ENCODE measurements around the gene BLM. TPM values are rescaled to one million over a fixed set of nuclear protein-coding genes. Genes with fewer than 3 reads are reported as not detected.
"Not testable (repeated sequence)": the region's sequence is repeated elsewhere in the genome, so short reads cannot be mapped to it uniquely, and the experiment has no call there.

BLM gene
- total RNA-seq, 1 donor from 2014 or later, result 44.8 TPM

- no peaks in the 10 kb centered on the region for H3K9me3 Mint-ChIP-seq
- peaks cover 10% of the 10 kb centered on the region for H3K4me1 Mint-ChIP-seq
- H3K27me3 Mint-ChIP-seq (ENCODE audit: low read depth), result no peaks in the 10 kb centered on the region
- no peak for DNase-seq (ENCODE audit: low read depth, low spot score)
- no peaks in the 10 kb centered on the region for H3K36me3 Mint-ChIP-seq (ENCODE audit: low read depth)
- no peak for TF ChIP-seq CTCF (conservative IDR thresholded peaks at IDR 0.05)
- H3K4me3 Mint-ChIP-seq, result no peak overlapping the region
- H3K27ac Mint-ChIP-seq (ENCODE audit: unreplicated experiment), result no peak overlapping the region
These were observed 123.8 kb downstream of the BLM start for GRCh38 chr15:90840954-90841353.

GRCh38 chr15:90844696-90845095 is 127.5 kb downstream of the BLM start:
- TF ChIP-seq CTCF (conservative IDR thresholded peaks at IDR 0.05), result no peak
- H3K9me3 Mint-ChIP-seq, result no peaks in the 10 kb centered on the region
- H3K4me1 Mint-ChIP-seq, result peaks cover 9% of the 10 kb centered on the region
- DNase-seq (ENCODE audit: low read depth, low spot score), result no peak
- H3K27me3 Mint-ChIP-seq (ENCODE audit: low read depth), result no peaks in the 10 kb centered on the region
- H3K36me3 Mint-ChIP-seq (ENCODE audit: low read depth), result no peaks in the 10 kb centered on the region
- H3K27ac Mint-ChIP-seq (ENCODE audit: unreplicated experiment), result no peak overlapping the region
- H3K4me3 Mint-ChIP-seq, result no peak overlapping the region

- H3K9me3 Mint-ChIP-seq, result no peaks in the 10 kb centered on the region
- H3K4me3 Mint-ChIP-seq, result no peak overlapping the region
- DNase-seq (ENCODE audit: low read depth, low spot score), result no peak
- TF ChIP-seq CTCF (conservative IDR thresholded peaks at IDR 0.05), result no peak
- H3K27me3 Mint-ChIP-seq (ENCODE audit: low read depth), result no peaks in the 10 kb centered on the region
- H3K36me3 Mint-ChIP-seq (ENCODE audit: low read depth), result no peaks in the 10 kb centered on the region
- H3K4me1 Mint-ChIP-seq, result peaks cover 5% of the 10 kb centered on the region
- H3K27ac Mint-ChIP-seq (ENCODE audit: unreplicated experiment), result no peak overlapping the region
These were observed 128.2 kb downstream of the BLM start for GRCh38 chr15:90845201-90845949.

GRCh38 chr15:90849424-90849823 is 132.3 kb downstream of the BLM start:
- not testable (repeated sequence) for H3K4me3 Mint-ChIP-seq

GRCh38 chr15:90851114-90851513 is 134.0 kb downstream of the BLM start:
- TF ChIP-seq CTCF (conservative IDR thresholded peaks at IDR 0.05), result no peak

More at GRCh38 chr15:90849424-90849823, 132.3 kb downstream of the BLM start:
- not testable (repeated sequence) for H3K4me1 Mint-ChIP-seq; DNase-seq (ENCODE audit: low read depth, low spot score); H3K36me3 Mint-ChIP-seq (ENCODE audit: low read depth); H3K27me3 Mint-ChIP-seq (ENCODE audit: low read depth); H3K9me3 Mint-ChIP-seq; H3K27ac Mint-ChIP-seq (ENCODE audit: unreplicated experiment)

GRCh38 chr15:90851940-90852339 is 134.8 kb downstream of the BLM start:
- Mint-ChIP-seq H3K9me3 (no peaks in the 10 kb centered on the region), H3K4me1 (peaks cover under 1% of the 10 kb centered on the region), H3K36me3 (ENCODE audit: low read depth) (no peaks in the 10 kb centered on the region), H3K27ac (ENCODE audit: unreplicated experiment) (no peak overlapping the region), H3K27me3 (ENCODE audit: low read depth) (peaks cover 7% of the 10 kb centered on the region), H3K4me3 (no peak overlapping the region)
- no peak for TF ChIP-seq CTCF (conservative IDR thresholded peaks at IDR 0.05)
- no peak for DNase-seq (ENCODE audit: low read depth, low spot score)

More at GRCh38 chr15:90851114-90851513, 134.0 kb downstream of the BLM start:
- Mint-ChIP-seq H3K9me3 (no peaks in the 10 kb centered on the region), H3K27me3 (ENCODE audit: low read depth) (peaks cover 7% of the 10 kb centered on the region), H3K4me3 (no peak overlapping the region), H3K27ac (ENCODE audit: unreplicated experiment) (no peak overlapping the region), H3K36me3 (ENCODE audit: low read depth) (no peaks in the 10 kb centered on the region), H3K4me1 (peaks cover 5% of the 10 kb centered on the region)
- DNase-seq (ENCODE audit: low read depth, low spot score), result no peak

All from neural crest cell (in vitro differentiated cells).